T-cell (primary cell): Measurements from ENCODE around the gene B4GALT3. TPM values are rescaled to one million over a fixed set of nuclear protein-coding genes. Genes with fewer than 3 reads are reported as not detected.
"Not testable (repeated sequence)": the region's sequence is repeated elsewhere in the genome, so short reads cannot be mapped to it uniquely, and the experiment has no call there.

Source experiments
- ATAC-seq, 4 experiments: fragments of 200-7000 bp in 3 of 4; fragments of 150-1000 bp in 1 of 4; cut with Tn5 transposase; replicated peaks in 1 of 4; 1 replicate in 3 of 4; 2 replicates in 1 of 4; pipeline ENCODE4 v1.10.0; 2021; ENCODE audit warnings: moderate library complexity in 3 of 4, mild to moderate bottlenecking in 2 of 4, moderate number of reproducible peaks in 1 of 4
- CTCF ChIA-PET, 2 donors: fragments of 300-600 bp; sonication (Branson Sonifier 250); formaldehyde crosslinking; loops; one replicate each; lab custom pipeline; 2022; ENCODE audit warnings: antibody characterized with exemption in 2 of 2; lab: Charles Lee
- POLR2A ChIA-PET, 2 donors: fragments of 300-600 bp; sonication (Branson Sonifier 250); formaldehyde crosslinking; loops; one replicate each; lab custom pipeline; 2022; ENCODE audit warnings: antibody characterized with exemption in 2 of 2; lab: Charles Lee
- DNase-seq, 35 experiments: peaks; one replicate each; pipeline versions ENCODE4 v3.0.0 to v3.0.0-alpha.2; 2013 to 2023
- H3K27ac ChIP-seq: one replicate; pipeline ENCODE4 v1.5.1; 2013; ENCODE audit warnings: low read length
- H3K27me3 ChIP-seq, 2 experiments: replicated peaks in 1 of 2; 1 replicate in 1 of 2; 2 replicates in 1 of 2; pipeline versions ENCODE4 v1.6.1 to v1.7.0; 2013; ENCODE audit warnings: low read length in 1 of 2, mixed read lengths in 1 of 2; ENCODE audit not compliant: control insufficient read depth in 2 of 2, insufficient read depth in 2 of 2; ENCODE audit errors: extremely low read depth in 1 of 2
- H3K36me3 ChIP-seq, 2 donors: 1 replicate in 1 of 2; 2 replicates in 1 of 2; pipeline versions ENCODE4 v1.6.1 to v1.7.0; 2013; ENCODE audit warnings: low read length in 1 of 2; ENCODE audit not compliant: control insufficient read depth in 2 of 2, insufficient read depth in 1 of 2; ENCODE audit errors: extremely low read depth in 1 of 2
- H3K4me1 ChIP-seq, 2 experiments: 1 replicate in 1 of 2; 2 replicates in 1 of 2; pipeline versions ENCODE4 v1.6.1 to v1.7.0; 2013; ENCODE audit warnings: low read length in 2 of 2, mixed read lengths in 1 of 2; ENCODE audit not compliant: insufficient read depth in 2 of 2, control insufficient read depth in 1 of 2; ENCODE audit errors: extremely low read depth in 1 of 2
- H3K4me3 ChIP-seq, 2 donors: 1 replicate in 1 of 2; 2 replicates in 1 of 2; pipeline versions ENCODE4 v1.5.1 to v1.7.0; 2013; ENCODE audit warnings: mild to moderate bottlenecking in 2 of 2, low read length in 1 of 2, moderate library complexity in 1 of 2; ENCODE audit not compliant: control insufficient read depth in 1 of 2; ENCODE audit errors: extremely low read depth in 1 of 2
- H3K9me3 ChIP-seq: 2 replicates; pipeline ENCODE4 v1.7.0; 2013
- H3K27ac Mint-ChIP-seq, 2 donors: one replicate each; pipeline ENCODE4 v1.8.0; 2020 to 2021; ENCODE audit warnings: mild to moderate bottlenecking in 2 of 2, mixed read lengths in 2 of 2
- H3K27me3 Mint-ChIP-seq, 2 donors: one replicate each; pipeline ENCODE4 v1.8.0; 2021 to 2022; ENCODE audit warnings: mixed read lengths in 2 of 2
- H3K36me3 Mint-ChIP-seq: one replicate; pipeline ENCODE4 v1.8.0; 2021; ENCODE audit warnings: mixed read lengths
- H3K4me1 Mint-ChIP-seq, 3 donors: one replicate each; pipeline ENCODE4 v1.8.0; 2020 to 2022; ENCODE audit warnings: mixed read lengths in 3 of 3, mild to moderate bottlenecking in 1 of 3
- H3K4me3 Mint-ChIP-seq, 3 donors: one replicate each; pipeline ENCODE4 v1.8.0; 2020 to 2022; ENCODE audit warnings: mild to moderate bottlenecking in 3 of 3, mixed read lengths in 3 of 3, moderate library complexity in 3 of 3
- H3K9me3 Mint-ChIP-seq, 3 donors: one replicate each; pipeline ENCODE4 v1.8.0; 2020 to 2022; ENCODE audit warnings: mixed read lengths in 3 of 3
- WGBS: methylation state at CpG from one replicate; pipeline ENCODE4 v1.1.5; 2013; ENCODE audit warnings: missing lambda C conversion rate; ENCODE audit not compliant: insufficient coverage; 5-methylcytosine and 5-hydroxymethylcytosine counted together
- total RNA-seq, 35 experiments: library from RNA in 6 of 35; stranded (reverse) in 6 of 35; fragments of 120-200 nt in 1 of 35; gene quantifications; one replicate each; pipeline versions ENCODE4 v1.2.1 to v1.2.4 and lab custom pipeline; 2013 to 2026

B4GALT3 gene
- total RNA-seq, 5 donors from 2014 or later (not counting 1 experiment from before 2014, with no cell fraction given): 48.4 to 77.8 (median 69.3) TPM

DNA sequence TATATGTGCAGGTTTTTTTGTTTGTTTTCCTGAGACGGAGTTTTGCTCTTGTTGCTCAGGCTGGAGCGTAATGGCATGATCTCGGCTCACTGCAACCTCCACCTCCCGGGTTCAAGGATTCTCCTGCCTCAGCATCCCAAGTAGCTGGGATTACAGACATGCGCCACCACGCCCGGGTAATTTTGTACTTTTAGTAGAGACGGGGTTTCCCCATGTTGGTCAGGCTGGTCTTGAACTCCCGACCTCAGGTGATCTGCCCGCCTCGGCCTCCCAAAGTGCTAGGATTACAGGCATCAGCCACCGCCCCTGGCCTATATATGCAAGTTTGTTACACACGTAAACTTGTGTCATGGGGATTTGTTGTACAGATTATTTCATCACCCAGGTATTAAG is 47.4 kb upstream of the B4GALT3 start:
- WGBS: 89% methylated on average over 4 of the region's 13 CpGs
- H3K4me3 ChIP-seq, H3K9me3 ChIP-seq, DNase-seq, ATAC-seq, H3K27me3 ChIP-seq, H3K27ac ChIP-seq, POLR2A ChIA-PET, H3K9me3 Mint-ChIP-seq, H3K4me3 Mint-ChIP-seq, H3K27me3 Mint-ChIP-seq: not testable (repeated sequence)
- CTCF ChIA-PET: interaction anchor here (0.7 to 2.8 kb wide), 5 partner anchors 20 to 157 kb away, joined by 3 to 76 read pairs (median 3); partner anchors contain the start of genes NDUFS2 (in 1 of the 2) and UFC1 (in 1 of the 2)
- Histone ChIP-seq H3K4me1 (peaks cover 17 to 31% of the 10 kb centered on the region in 2 experiments), H3K36me3 (peaks cover 4 to 20% of the 10 kb centered on the region in 2 donors)
- peak overlapping the region in 1 of 2 donors; percentile 96 for H3K27ac Mint-ChIP-seq
- H3K36me3 Mint-ChIP-seq: peaks cover 13% of the 10 kb centered on the region
- peaks cover 42 to 55% (median 43%) of the 10 kb centered on the region in 3 donors for H3K4me1 Mint-ChIP-seq

DNA sequence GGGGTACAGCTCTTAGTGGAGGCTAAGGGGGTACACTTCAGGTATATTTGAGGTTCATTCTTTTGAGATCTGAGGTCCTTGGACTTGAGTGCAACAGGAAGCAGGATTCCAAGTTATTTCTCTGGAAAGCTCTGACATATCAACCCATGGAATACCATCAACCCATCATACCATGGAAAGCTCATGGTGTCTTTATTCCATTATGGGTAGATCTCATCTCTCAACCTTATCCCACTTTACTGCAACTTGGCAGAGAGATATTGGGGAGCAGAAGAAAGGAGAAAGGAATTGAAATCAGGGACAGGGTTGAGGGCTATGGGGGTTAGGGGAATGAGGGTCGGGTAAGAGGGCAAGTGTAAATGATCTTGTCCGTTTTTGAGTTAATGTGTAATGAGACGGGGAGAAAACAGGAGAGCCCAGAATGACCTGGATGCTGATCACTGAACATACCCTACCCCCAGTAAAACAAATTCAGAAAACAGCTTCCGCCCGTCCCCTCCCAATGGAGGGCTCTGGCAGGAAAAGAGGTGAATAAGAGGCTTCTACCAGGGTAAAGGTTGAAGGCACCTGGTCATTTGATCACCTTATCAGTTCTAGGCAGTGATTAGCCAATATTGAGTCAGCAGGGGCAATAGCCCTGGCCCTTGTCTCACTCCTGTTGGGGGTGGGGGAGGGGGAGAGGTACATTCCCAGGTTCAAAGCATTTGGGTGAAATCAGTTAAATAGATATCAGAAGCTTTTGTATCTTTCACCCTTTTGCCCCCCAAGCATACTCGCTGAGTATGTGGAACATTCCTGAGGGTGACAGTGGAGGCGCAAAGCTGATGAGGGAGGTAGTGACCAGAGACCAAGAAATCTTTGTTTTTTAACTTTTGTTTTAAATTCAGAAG is 46.7 kb upstream of the B4GALT3 start:
- Histone ChIP-seq H3K27me3 (no peaks in the 10 kb centered on the region), H3K4me1 (peaks cover 20 to 37% of the 10 kb centered on the region in 2 experiments), H3K36me3 (peaks cover 0 to 14% of the 10 kb centered on the region in 2 donors), H3K27ac (no peak overlapping the region), H3K4me3 (no peak overlapping the region), H3K9me3 (no peaks in the 10 kb centered on the region)
- ATAC-seq (no peak), DNase-seq (no peak)
- no CpG with 5 or more reads among the region's 7 CpGs for WGBS
- no peaks in the 10 kb centered on the region for H3K27me3 Mint-ChIP-seq
- H3K27ac Mint-ChIP-seq: peak overlapping the region in 1 of 2 donors; percentile 63
- CTCF ChIA-PET: interaction anchor here (0.6 to 2.8 kb wide), 6 partner anchors 20 to 740 kb away, joined by 3 to 76 read pairs (median 4); partner anchors contain the start of gene NDUFS2 (in 1 of the 2)
- H3K36me3 Mint-ChIP-seq: peaks cover 13% of the 10 kb centered on the region
- POLR2A ChIA-PET: no interaction called here
- no peaks in the 10 kb centered on the region for H3K9me3 Mint-ChIP-seq
- H3K4me1 Mint-ChIP-seq: peaks cover 48 to 61% (median 49%) of the 10 kb centered on the region in 3 donors
- H3K4me3 Mint-ChIP-seq: no peak overlapping the region

DNA sequence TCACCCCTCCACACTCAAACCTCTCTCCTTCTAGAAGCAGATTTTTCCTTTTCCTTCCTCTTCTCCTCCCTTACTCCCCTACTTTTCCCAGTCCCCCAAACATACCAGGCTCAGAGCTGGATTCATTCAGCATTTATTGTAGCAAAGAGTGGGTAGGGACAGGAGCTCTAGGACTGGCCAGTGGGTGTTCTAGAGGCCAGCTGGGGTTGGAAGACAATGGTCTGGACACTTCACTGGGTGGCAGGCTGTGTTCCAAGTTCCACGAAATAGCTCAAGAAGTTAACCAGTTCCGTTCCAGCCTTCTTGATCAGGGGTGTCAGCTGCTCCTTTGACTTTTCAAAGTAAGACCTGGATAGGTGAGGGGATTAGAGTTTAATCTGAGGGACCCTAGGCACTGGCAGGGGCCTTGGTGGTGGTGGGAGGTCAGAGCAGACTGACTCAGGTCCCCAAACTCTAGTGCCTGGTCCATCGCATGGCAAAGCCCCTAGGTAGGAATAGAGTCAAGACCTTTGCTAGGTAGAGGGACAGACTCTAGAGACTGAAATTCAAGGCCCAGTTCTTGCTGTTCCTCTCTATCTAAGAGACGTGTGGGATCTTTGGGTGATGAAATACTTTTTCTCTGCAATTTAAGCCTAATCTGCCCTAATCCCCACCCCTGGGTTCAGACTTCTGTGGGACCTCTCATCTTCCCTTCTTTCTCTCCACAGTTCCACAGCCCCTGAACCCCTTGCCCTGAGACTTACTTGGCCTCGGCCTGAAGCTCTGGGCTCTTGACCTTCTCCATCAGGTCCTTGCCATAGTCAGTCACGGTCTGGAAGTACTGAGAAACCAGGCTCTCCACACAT is 45.1 kb upstream of the B4GALT3 start:
- WGBS: 96% methylated on average over 4 of the region's 6 CpGs
- no peak for ATAC-seq
- Mint-ChIP-seq H3K4me1 (peaks cover 58 to 65% (median 62%) of the 10 kb centered on the region in 3 donors), H3K27me3 (no peaks in the 10 kb centered on the region), H3K4me3 (no peak overlapping the region), H3K27ac (peak overlapping the region; percentile 15 to 22), H3K36me3 (peaks cover under 1% of the 10 kb centered on the region), H3K9me3 (no peaks in the 10 kb centered on the region)
- no peaks in the 10 kb centered on the region for H3K27me3 ChIP-seq
- no peaks in the 10 kb centered on the region for H3K36me3 ChIP-seq
- ChIA-PET POLR2A (interaction anchor here in 1 of 2 donors (0.5 to 0.6 kb wide), 3 partner anchors 64 to 903 kb away, joined by 6 read pairs; no protein-coding TSS in a partner anchor), CTCF (interaction anchor here in 1 of 2 donors (0.6 kb wide), 1 partner anchor 84 kb away, joined by 6 read pairs; no protein-coding TSS in a partner anchor)
- no peak overlapping the region for H3K4me3 ChIP-seq
- peaks cover 27 to 45% of the 10 kb centered on the region in 2 experiments for H3K4me1 ChIP-seq
- no peak overlapping the region for H3K27ac ChIP-seq
- no peaks in the 10 kb centered on the region for H3K9me3 ChIP-seq
- no peak for DNase-seq

DNA sequence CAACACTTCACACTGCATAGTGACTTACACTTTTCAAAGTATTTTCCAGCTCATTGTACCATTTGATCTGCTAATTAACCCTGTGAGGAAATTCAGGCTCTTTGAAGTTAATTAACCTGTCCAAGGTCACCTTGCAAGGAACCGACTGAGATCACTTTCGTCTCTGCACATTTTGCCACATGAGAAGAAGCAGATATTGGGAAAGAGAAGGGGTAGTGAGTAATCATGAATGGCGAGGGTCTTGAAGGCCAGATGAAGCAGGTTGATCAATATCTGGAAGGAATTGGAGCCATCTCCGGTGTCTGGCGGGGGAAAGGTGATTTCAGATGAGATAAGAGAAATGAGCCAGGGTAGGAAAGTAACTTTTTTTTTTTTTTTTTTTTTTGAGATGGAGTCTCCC is 42.7 kb upstream of the B4GALT3 start:
- CTCF ChIA-PET: interaction anchor here (0.7 to 1.6 kb wide), 4 partner anchors 9 to 119 kb away, joined by 3 to 6 read pairs (median 3); no protein-coding TSS in a partner anchor
- Histone ChIP-seq H3K9me3 (no peaks in the 10 kb centered on the region), H3K27me3 (no peaks in the 10 kb centered on the region), H3K36me3 (no peaks in the 10 kb centered on the region), H3K4me1 (peaks cover 21 to 29% of the 10 kb centered on the region in 2 experiments), H3K4me3 (no peak overlapping the region), H3K27ac (no peak overlapping the region)
- Mint-ChIP-seq H3K36me3 (peaks cover 3% of the 10 kb centered on the region), H3K27ac (peak overlapping the region; percentile 94 to 97), H3K4me3 (no peak overlapping the region), H3K4me1 (peaks cover 47 to 60% (median 56%) of the 10 kb centered on the region in 3 donors), H3K27me3 (no peaks in the 10 kb centered on the region), H3K9me3 (no peaks in the 10 kb centered on the region)
- WGBS: 76% methylated on average over 3 of the region's 5 CpGs
- POLR2A ChIA-PET: interaction anchor here in 1 of 2 donors (0.8 kb wide), 1 partner anchor 54 kb away, joined by 3 read pairs; the partner anchor contains the start of gene PPOX
- no peak for ATAC-seq
- no peak for DNase-seq

DNA sequence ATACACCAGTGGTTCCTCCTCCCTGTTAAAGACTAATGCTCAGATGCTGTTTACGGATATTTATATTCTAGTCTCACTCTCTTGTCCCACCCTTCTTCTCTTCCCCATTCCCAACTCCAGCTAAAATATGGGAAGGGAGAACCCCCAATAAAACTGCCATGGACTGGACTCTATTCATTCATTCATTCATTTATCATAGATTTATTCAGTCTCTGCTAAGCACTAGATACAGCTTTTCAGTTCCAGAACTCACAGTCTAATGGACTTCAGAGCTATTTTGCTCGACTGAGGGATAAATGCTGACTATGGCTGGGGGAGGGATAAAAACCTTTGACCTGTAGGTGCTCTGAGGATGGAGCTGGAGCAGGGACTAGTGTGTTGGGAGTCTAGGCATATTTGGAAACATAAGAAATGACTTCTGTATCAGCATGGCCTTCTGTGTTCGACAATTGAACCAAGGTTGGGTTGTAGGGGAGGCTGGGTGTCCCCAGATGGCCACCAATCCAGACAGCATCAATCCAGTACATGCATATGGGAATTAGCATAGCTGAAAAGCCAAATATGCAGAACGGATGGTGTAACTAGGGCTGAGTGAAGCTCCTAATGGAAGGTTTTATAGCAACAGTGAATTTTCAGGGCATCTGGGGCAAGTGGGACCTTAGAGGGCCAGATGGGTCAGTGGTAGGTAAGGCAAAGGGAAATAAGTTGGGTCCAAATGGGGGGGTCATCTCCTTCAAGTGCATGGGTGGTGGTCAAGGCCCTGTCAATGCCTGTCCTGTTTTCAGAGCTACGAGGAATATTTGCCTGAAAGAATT is 42.0 kb upstream of the B4GALT3 start:
- Histone ChIP-seq H3K9me3 (no peaks in the 10 kb centered on the region), H3K4me1 (peaks cover 21 to 29% of the 10 kb centered on the region in 2 experiments), H3K4me3 (no peak overlapping the region), H3K27me3 (no peaks in the 10 kb centered on the region), H3K27ac (no peak overlapping the region), H3K36me3 (peaks cover 0 to 3% of the 10 kb centered on the region in 2 donors)
- peak overlapping the region in 1 of 3 donors; percentile 69 for H3K4me3 Mint-ChIP-seq
- POLR2A ChIA-PET: interaction anchor here in 1 of 2 donors (0.5 to 0.8 kb wide), 3 partner anchors 11 to 53 kb away, joined by 3 read pairs; partner anchors contain the start of gene PPOX
- H3K36me3 Mint-ChIP-seq: peaks cover 8% of the 10 kb centered on the region
- peaks cover 49 to 65% (median 58%) of the 10 kb centered on the region in 3 donors for H3K4me1 Mint-ChIP-seq
- H3K27ac Mint-ChIP-seq: peak overlapping the region; percentile 94 to 97
- 86% methylated on average over 1 of the region's 5 CpGs for WGBS
- CTCF ChIA-PET: interaction anchor here (0.5 to 1.6 kb wide), 5 partner anchors 8 to 87 kb away, joined by 3 to 6 read pairs (median 3); partner anchors contain the start of gene PPOX (in 1 of the 2)
- ATAC-seq (no peak), DNase-seq (no peak)
- H3K9me3 Mint-ChIP-seq: no peaks in the 10 kb centered on the region
- no peaks in the 10 kb centered on the region for H3K27me3 Mint-ChIP-seq
